GM18951 (cell line): ENCODE data around the gene PLXNC1.

ENCODE experiments used
- POLR2A ChIP-seq: IDR thresholded peaks from 4 replicates; pipeline ENCODE4 v1.6.1; 2011; ENCODE audit warnings: mild to moderate bottlenecking; ENCODE audit not compliant: insufficient read length, insufficient read depth; ENCODE audit errors: extremely low read depth
- in situ Hi-C: fragments of 300-500 bp; cut with MboI; formaldehyde crosslinking; loops from one replicate; pipeline ENCODE4 v1.12.0; 2022; ENCODE audit warnings: low sequenced_read_pairs, mixed read lengths, inconsistent platforms; ENCODE audit not compliant: unreplicated experiment

PLXNC1 gene

DNA sequence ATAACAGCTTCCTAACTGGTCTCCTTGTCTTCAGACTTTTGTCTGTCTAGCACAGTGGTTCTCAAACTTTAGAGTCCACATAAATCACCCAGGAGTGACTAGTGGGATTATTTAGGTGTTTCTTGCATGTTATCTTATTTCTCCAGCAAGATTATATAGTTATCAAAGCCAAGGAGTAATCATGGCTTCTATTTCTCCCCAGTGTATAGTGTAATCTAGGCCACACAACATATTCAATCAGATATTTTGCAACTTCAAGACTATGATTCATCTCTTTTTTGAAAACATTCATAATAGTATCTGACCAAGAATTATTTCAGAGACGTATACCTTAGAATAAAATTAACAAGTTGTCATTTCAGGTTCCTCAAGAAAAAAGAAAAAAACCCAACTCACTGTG, 179.4 kb downstream of the PLXNC1 start:
- in situ Hi-C loops, result no loop called here
- TF ChIP-seq POLR2A, result no peak

DNA sequence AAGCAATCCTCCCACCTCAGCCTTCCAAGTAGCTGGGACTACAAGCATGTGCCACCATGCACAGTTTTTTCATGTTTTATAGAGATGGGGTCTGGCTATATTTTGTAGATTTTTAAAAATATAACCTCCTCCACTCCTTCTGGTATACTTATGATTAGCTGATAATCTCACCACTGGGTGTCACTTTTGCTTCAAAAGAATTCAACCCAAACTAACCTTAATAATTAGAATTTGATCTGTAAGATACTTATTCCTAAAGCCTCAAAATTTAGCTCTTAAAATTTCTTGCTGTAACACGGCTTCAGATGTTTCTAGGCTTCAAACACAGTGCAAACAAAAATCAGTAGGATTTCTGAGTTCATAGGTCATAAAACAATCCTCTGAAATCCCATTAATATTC, 181.0 kb downstream of the PLXNC1 start:
- in situ Hi-C loops, result no loop called here
- no peak for TF ChIP-seq POLR2A

DNA sequence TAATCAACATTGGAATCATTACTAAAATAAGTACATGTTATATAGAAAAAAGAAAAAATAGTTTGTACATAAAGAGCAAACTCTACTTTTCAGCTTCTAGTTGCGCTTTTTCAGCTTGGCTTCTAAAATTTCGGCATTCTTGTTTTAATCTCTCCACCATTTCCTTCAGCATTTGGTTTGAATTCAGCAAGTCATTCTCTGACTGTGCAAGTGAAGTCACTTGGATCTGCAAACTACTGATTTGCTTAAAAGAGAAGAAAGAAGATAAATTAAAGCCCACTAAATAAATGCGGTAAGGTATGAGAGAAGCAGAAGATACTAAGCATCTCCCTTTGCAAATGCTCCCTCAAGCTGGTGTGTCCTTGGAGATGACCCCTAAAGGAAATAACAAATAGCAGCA, 185.0 kb downstream of the PLXNC1 start:
- no peak for TF ChIP-seq POLR2A
- in situ Hi-C loops, result no loop called here

DNA sequence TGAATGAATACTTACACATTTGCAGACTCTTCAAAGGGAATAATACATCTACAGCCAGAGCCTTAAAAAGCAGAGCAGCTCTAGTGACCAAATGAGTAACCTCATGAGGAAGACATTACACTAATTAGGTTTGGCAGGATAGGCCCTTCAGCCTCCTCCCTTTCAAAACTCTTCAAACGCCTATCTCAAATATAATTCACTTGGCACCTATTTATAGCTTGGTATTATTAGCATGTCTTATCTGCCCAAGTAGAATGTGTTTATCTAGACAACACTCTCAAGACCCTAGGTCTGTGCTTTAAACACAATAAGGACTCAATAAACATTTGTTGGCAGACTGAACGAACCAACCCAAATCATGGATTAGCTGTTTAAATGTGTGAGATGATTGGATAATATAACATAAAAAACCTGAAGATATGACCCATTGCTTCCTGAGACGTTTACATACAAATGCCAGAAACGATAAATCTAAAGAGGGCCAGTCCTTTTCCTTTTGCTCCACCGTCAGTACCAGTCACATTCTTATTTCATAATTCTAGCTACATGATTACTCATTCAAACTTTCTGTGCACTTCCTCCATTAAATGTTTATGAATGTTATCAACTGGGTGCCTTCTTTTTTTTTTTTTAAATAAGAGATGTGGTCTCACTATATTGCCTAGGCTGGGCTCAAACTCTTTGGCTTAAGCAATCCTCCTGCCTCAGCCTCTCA, 188.0 kb downstream of the PLXNC1 start:
- no peak for TF ChIP-seq POLR2A
- in situ Hi-C loops, result no loop called here

DNA sequence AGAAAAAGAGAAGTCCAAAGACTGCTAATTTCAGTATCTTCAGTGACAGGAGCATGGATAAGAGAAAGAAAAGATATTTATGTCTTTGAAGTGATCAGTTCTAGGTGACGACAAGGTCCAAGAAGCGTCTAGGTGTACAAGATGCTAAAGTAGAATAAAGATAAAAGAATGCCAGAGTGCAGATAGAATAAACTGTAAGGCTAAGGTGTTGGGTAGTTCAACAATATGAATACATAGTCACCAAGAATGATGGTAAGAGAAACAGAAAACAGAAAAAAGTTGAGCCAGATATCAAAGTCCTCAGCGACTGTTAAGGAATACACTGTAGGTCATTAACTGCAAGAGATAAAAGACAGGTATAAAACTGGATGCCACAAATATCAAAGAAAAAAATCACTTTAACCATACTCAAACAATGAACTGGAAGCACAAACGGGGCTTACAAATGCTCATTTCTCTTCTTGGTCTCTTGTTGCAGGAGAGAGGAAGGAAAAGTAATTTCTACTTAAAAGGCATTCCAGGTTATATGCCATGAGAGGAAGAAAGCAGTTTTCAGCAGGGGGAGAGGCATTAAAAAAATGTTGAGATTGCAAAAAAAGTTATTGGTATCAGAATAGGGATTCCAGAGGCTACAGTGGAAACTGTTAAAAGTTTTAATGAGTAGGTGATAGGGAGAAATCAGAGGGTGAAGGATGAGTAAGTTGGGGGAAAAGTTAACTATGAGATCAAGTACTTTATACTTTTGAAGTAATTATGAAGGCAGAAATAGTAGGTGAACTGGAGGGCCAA, 189.8 kb downstream of the PLXNC1 start:
- TF ChIP-seq POLR2A, result no peak
- in situ Hi-C loops, result no loop called here

DNA sequence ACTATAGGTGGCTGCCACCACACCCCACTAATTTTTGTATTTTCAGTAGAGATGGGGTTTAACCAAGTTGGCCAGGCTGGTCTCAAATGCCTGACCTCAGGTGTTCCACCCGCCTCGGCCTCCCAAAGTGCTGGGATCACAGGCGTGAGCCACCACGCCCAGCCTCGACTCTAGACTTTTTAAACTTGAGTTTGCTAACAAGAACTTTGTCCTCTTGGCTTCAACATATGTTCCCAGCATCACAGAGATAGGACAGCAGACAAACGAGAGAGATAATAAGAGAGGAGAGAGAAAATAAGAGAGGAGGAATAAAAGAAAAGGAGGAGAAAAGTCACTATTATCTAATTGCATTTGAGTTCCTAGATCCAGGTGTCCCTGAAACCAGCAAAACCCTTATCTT, 192.2 kb downstream of the PLXNC1 start:
- in situ Hi-C loops, result no loop called here
- TF ChIP-seq POLR2A, result no peak

DNA sequence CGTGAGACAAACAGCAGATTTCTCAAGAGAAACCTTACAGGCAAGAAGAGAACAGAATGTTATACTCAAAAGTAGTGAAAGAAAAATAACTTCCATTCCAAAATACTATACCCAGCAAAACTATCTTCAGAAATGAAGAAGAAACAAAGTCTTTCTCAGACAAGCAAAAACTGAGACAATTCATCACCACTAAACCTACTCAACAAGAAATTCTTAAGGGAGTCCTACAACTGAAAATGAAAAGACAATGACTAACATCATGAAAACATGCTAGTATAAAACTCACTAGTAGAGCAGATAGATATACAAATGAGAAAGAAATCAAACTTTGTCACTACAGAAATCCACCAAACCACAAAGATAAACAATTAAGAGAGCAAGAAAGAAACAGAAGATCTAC, 204.8 kb downstream of the PLXNC1 start:
- TF ChIP-seq POLR2A, result no peak
- in situ Hi-C loops, result no loop called here
